GM18909 (cell line): ENCODE data around the gene GLTP.
"Not testable (repeated sequence)": the region's sequence is repeated elsewhere in the genome, so short reads cannot be mapped to it uniquely, and the experiment has no call there.

ENCODE experiments used
- ATAC-seq: cut with Tn5 transposase; IDR thresholded peaks from one replicate; pipeline ENCODE4 v1.9.1; 2021; ENCODE audit warnings: mild to moderate bottlenecking; ENCODE audit not compliant: unreplicated experiment, poor library complexity

Gene GLTP

DNA sequence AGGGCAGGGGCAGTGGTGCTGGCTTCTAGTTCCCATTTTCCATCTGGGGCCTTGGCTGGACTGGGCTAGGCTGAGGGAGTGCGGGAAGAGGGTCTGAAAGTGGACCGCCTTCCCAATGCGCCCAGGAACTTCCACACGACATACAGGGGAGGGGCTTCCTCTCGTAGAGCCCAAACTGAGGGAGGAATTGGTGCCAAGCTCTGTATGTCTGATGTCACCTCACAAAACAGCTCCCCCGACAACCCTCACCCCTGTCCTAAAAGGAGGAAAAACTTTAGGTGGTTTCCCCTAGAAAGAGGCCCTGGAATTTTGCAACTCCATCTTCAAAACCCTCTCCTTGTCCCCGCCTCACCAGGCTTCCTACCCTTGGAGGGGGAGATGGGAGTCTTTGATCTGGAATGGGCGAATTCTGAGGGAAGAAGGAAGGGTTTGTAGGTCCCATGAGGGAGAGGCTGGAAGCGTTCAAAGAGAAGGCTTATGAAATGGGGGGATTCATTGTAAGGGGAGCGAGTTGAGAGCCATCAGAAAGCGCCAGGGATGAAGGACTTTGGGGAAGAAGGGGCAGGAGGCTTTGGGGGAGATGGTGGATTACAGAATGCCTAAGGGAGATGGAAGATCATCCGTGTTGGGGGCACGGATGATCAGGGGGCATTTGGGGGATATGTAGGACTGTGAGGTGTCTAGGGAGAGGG lies 844 bp downstream of the GLTP start:
- no peak for ATAC-seq

DNA sequence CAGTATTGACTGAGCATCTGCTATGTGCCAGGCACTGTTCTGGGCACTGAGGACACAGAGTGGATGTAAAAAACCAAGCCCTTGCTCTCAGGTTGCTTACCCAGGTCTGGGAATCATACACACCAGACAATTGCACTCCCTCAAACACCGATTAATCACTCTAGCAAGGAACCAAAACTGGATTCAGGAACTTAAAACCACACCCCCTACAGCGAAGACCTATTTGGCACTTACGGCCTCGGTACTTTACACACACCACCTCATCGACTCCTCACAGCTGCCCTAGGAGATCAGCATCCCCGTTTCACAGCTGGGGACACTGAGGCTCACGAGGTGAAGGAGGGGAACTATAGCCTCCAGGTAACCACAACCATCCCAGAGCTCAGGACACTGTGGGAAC lies 1.6 kb downstream of the GLTP start:
- ATAC-seq = no peak

DNA sequence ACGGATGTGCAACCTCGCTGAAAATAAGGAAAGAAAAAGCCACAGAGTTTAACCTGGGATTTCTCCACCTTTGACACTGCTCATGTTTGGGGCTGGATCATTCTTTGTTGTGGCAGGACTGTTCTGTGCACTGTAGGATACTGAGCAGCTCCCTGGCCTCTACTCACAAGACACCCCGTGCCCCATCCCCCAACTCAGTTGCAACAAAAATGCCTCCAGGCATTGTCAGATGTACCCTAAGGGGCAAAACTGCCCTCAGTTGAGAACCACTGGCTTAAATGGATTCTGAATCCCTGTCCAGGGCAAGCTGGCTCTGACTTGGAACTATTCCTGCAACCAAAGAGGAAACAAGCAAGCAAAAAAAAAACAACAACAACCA lies 2.1 kb downstream of the GLTP start:
- no peak for ATAC-seq

DNA sequence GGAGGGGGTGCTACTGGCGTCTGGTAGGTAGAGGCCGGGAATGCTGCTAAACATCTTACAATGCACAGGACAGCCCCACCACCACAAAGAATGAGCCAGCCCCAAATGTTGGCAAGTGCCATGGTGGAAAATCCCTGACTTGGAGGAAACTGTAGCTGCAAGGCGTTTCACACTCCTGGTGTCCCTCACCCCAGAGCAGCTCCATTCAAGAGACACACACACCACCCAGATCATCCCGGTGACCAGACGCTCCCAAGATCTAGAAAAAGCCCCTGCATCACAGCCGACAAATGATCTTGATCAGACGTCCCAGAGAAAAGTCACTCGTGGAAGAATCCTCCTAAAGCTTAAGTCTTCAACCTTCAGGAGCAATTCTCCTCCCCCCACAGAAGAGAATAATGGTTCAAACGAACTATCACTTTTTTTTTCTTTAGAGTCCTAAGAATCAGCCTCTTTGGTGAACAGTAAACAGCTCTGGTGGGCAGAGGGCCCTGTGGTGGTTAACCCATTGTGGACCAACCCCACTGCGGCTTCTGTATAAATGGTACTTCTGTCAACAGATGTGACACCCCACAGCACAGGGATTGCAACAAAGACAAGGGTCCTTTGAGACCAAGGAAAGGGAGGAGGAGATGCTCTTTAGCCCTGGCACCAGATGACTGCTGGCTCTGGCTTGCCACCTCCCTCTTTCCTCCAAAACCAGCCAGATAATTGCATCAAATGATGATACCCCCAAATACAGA lies 2.7 kb downstream of the GLTP start:
- ATAC-seq = no peak

DNA sequence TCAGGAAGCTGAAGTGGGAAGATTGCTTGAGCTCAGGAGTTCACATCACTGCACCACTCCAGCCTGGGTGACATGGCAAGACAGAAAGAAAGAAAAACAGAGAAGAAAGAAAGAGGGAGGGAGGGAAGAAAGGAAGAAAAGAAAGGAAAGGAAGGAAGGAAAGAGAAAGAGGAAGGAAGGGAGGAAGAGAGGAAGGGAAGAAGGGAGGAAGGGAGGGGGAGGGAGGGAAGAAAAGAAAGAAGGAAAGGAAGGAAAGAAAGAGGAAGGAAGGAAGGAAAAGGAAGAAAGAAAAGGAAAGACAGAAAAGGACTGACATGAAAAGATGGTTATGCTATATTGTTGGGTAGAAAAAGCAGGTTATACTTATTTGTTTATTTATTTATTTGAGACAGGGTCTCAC lies 3.9 kb downstream of the GLTP start:
- ATAC-seq = no peak

DNA sequence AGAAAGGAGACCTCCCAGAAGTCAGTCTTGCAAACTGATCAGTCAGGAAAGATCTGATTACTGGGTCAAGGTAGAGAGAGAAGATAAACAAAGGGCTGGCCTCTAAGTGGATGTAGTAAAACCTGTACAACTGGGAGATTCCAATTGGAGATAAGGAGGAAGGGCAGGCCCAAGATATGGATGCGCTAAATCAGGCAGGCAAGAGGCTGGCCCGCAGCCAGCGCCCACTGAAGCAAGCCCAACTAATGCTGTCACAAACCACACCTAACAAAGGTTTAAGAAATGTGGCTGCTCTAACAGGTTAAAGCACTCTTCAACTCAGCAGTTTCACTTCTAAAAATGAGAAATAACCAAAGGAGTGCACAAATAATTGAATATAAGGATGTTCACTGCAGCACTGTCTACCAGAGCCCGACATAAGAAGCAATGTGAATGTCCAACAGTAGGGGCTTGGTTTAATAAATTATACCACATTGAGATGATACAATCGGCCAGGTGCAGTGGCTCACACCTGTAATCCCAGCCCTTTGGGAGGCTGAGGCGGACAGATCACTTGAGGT lies 4.7 kb downstream of the GLTP start:
- ATAC-seq = no peak

DNA sequence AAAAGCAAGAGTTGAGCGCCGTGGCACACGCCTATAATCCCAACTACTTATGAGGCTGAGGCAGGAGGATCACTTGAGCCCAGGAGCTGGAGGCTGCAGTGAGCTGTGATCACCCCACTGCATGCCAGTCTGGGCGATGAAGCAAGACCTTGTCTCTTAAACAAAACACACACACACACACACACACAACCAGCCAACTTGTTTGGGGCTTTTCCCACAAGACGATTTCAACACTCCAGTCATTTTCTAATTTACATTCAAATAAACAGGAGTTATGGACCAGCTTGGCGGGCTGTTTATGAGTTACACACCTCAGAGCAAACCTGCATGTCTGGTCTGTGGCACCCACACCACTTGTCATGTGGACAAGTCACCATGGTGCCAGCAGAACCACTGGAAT lies 6.7 kb downstream of the GLTP start:
- ATAC-seq = no peak

DNA sequence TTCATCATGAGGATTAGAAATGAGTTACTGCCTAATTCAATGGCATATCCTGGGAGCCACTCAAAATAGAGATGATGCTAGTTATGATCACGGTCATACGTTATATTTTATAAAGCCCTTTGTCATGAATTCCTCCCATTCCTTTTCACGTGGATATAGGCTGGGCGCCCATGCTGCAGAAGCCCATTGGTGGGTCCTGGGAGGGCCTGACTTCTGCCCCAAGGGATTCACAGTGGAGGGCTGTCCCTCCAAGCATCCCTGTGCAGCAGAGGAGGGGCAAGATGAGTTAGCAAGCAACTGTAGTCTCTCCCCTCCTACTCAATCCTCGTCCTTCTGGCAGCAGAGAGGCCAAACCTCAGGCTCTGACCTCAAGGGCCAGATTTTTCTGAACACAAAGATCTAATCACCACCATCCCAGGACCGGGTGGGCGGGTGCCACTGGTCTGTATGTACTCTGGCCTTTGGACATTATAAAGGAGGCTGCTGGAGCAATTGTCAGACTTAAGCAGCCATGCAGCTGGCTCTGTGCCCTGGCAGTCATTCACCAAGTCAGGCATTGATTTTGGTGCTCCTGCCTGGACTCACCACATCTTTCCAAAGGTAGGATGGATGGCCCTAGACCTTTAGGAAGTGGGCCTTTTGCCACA lies 8.6 kb downstream of the GLTP start:
- no peak for ATAC-seq

DNA sequence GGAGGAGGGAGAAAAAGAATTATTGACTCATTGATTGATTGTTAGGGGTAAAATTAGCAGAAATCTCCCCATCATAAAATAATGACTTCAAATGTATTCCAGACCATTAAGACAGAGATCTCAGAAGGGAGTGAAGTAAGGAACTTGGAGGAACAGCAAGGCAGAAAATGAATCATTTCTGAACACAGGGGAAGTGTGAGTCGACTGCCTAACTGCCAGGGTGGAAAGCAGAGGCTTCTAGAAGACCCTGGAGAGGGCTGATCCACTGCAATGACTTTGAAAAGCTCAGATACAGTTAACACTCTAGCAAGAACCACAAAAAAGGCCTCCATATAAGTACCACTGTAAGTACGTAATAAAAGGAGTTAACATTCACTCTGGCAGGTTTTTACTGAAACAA lies 9.7 kb downstream of the GLTP start:
- ATAC-seq = no peak

DNA sequence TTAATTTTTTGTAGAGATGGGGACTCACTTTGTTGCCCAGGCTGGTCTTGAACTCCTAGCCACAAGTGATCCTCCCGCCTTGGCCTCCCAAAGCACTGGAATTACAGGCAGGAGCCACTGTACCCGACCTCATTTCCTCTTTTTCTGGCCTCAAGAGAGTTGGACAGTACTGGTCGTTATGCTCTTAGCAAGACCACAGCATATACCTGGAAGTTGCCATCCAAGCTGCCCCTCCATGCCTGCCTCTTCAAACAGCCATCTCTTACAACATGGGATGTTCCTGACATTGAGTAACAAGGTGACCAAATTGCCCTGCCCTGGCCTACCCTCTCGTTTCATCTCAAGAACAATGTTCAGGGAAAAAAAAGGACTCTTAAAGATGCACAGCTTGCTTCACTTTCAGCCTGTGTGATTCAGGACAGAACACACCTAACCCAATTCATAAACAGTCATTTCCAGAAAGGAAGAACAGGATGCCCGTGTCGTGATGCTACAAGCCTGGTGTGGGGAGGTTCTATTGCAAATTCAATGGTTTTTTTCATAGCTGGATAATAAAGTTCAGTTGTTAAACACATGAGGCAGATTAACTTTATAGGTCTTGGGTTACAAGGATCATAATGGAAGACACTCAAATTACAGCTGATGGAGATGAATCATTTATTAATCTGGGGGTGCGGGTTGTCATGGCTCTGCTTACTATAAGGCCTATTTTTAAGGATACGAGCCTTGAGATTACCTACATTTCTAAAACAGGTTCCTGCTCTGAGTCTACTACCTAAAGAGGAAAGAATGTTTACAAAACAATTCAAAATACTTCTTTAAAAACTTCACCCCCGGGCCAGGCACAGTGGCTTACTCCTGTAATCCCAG lies 11.9 kb downstream of the GLTP start:
- no peak for ATAC-seq

DNA sequence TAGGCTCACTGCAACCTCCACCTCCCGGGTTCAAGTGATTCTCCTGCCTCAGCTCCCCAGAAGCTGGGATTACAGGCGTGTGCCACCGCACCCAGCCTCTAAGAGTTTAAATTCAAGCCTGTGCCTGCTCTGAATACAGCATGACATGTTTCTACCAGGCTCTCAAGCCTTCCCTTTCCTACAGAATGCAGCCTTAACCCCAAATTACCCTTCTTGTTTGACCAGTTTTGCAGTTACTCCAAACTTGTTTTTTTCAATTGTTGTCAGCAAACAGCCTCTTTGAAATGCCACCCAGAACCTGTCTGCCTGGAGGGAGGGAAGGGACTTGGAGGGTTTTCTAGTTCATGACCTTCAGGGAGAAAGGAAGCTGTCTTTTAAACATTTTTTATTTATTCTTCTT lies 15.4 kb downstream of the GLTP start:
- ATAC-seq = no peak

DNA sequence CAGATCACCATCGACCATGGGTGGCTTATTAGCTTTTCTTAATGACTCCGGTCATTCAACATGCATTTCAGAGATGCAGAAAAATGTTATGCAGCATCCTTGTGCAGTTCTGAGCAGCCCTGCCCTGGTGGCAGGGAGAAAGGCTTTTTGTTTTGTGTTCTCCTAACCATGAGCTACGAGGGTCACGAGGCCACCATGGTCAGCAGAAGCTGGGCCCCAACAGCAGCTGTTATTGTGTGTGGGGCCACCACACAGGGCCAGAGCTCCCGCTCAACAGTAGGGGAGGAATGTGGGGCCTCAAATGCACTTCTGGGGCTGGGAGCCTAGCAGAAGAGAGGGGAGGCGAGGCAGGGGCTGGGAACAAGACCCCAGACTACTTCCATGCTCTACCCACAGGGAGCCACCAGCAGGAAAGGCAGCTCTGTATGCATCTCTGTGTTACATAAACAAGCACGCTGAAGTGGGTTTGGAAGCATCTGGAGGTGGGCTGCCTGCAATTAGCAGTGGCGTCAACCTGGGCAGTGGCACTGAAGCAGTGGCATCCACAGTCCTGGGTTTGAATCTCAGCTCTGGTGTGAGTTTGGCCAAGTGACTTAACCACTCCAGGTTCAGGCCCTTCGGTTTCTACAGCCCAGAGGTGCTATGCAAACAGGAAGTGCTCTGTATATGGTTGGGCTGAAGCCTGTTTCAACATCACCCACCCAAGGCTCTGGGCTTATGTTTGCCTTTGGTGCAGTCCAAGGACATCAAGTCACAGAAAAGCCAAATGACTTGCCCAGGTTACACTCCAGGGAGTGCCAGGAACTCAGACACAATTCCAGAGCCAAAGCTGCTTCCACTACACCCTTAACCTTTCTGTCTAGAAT lies 16.3 kb downstream of the GLTP start:
- no peak for ATAC-seq

DNA sequence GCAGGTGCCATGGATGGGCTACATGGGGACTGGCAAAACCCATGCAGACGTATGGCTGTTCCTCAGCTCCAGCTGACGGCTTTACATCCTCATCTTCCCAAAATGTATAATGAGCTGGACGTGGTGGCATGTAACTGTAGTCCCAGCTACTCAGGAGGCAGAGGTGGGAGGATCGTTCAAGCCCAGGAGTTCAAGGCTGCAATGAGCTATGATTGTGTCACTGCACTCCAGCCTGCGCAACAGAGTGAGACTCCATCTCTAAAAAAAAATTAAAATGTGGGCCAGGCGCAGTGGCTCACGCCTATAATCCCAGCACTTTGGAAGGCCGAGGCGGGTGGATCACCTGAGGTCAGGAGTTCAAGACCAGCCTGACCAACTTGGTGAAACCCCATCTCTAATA lies 17.9 kb downstream of the GLTP start:
- not testable (repeated sequence) for ATAC-seq

DNA sequence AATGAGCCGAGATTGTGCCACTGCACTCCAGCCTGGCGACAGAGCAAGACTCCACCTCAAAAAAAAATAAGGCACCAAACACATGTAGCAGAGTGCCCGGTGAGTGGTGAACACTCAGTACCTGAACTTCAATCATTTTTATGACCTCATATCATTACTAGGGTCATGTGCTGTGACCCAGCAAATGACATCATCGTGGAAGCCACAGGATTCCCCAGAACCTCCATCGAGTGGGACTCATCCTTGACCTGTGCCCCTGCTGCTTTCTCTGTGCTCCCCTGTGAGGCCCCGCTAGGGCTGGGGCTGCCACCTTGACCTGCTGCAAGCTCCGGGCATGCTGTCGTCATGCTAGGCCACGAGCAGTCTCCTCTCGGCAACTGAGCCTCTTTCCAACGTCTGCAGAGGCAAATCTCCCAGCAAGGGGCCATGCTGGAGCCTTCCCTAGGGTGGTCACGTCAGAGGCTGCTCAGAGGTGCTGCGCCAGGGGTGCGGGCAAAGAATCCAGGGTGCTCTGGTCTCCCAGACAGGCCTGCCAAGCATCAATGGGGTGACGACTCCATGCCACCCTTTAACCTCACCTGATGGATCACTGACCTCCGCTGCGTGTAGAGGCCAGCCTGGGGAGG lies 18.5 kb downstream of the GLTP start:
- ATAC-seq = no peak

DNA sequence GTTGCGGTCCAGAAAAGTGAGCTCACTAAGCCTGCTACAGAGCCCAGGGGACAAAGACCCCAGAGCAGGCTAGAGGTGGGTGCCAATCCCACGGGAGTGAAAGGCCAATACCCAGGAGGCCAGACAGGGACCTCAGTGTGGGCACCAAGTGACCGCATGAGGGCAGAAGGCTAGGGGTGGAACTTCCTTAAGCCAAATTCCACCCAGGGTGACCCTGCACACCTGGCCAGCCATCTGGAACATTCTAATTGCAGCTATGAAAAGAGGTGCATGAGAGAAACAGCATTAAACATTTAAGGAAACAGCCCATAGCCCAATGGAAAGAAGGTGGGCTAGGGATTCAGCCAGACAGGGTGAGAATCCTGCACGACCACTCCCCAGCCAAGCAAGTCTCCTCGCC lies 19.4 kb downstream of the GLTP start:
- ATAC-seq = no peak

DNA sequence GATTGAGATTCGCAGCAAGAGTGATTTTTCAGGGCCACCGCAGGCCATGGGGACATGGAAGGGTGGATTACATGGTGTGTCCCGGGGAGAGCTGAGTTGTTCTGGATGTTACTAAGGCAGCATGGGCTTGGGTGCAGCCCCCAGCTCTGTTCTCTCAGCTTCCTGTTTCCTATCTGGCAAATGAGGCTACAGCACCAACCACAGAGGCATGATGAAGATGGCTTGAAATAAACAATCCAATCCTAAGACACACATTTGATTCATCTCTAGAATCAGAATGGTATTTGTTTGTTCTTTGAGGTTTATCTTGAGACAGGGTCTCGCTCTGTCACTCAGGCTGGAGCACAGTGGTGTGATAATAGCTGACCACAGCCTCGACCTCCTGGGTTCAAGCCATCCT lies 21.6 kb downstream of the GLTP start:
- no peak for ATAC-seq

DNA sequence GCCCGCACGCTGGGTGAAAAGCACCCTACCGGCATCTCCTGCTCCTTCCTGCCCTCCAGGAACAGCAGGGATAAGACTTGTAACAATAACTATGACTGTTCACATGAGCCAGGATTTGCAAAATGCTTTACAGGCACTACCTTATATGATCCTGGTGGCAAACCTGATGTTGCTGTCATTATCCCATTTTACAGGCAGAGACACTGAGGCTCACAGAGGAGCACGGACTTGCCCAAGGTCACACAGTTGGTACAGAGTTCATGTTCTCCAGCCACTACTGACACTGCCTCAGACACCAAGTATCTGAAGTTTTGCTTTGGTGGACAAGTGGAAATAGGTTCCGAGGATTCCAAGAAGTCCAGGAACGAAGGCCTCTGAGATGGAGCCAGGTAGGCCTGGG lies 22.6 kb downstream of the GLTP start:
- ATAC-seq = no peak

DNA sequence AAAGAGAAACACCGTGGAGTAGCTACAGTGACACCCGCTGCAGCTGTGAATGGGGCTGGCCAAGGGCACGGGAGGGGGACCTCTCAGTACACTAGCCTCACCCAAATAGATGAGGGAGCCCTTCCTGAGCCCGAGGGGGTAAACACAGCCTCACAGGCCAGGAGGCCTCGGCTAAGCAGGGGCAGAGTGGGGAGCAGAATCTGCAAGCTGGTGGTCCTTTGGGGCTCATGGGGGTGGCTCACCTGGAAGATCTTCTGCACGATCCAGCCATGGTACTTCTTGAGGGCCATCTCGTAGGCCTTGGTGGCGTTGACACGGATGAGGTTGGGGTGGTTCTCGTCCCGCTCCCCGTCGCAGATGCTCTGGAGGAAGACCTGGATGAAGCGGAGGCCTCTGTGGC lies 25.0 kb downstream of the GLTP start:
- no peak for ATAC-seq

DNA sequence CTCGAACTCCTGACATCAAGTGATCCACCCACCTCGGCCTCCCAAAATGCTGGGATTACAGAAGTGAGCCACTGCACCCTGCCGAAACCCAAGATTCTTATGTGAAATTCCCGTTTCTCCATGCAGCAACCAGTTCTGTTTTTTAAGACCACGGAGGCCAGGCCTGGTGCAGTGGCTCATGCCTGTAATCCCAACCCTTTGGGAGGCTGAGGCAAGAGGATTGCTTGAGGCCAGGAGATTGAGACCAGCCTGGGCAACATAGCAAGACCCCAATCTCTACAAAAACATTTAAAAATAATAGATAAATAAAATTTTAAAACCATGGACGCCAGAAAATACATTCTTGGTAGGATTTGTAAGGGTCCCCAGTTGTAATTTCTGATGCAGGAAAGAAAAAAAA lies 29.8 kb downstream of the GLTP start:
- ATAC-seq = not testable (repeated sequence)
